ENCODE measurements around the gene TNNI2.

TNNI2 gene

DNA sequence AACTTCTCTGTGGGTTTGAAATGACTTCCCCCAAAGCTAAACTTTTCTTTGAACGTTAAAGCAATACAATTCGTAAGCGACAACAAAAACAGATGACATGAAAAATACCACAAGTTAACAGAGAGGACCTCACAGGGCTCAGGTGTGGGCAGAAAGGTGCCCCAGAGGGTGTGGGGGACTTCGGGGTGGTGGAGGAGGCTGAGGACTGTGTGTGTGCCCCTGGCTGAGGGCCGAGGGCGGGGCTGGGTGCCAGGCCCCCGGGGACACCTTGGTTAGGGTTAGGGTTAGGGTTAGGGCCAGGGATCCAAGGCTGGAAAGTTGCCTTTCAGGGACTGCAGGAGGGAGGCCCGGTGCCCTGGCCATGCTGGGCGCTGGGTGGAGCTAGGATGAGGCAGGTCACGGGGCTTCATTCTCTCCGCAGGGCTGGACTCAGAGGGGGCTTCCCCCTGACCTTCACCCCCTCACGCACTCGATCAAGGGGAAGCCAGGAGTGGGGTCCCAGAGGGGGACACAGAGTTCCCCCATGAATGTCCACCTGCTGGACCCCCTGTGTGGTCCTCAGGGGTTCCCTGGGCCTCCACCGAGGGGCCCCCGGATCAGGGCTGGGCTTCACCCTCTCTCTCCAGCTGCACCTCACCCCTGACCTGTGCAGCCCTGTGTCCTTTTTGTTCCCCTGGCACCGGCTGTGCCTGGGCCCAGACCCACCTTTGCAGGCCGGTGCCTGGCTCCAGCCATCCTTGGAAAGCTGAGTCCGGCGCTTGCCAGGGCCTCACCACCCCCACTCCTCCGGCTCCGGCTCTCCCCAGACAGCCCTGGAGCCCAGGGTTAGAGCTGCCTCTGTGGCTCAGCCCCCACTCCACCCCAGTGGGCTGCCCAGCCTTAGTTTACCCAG lies 7.0 kb downstream of the TNNI2 start:
- no peak for DNase-seq (ENCODE audit: low spot score)
- TF ChIP-seq, protein P1, sequence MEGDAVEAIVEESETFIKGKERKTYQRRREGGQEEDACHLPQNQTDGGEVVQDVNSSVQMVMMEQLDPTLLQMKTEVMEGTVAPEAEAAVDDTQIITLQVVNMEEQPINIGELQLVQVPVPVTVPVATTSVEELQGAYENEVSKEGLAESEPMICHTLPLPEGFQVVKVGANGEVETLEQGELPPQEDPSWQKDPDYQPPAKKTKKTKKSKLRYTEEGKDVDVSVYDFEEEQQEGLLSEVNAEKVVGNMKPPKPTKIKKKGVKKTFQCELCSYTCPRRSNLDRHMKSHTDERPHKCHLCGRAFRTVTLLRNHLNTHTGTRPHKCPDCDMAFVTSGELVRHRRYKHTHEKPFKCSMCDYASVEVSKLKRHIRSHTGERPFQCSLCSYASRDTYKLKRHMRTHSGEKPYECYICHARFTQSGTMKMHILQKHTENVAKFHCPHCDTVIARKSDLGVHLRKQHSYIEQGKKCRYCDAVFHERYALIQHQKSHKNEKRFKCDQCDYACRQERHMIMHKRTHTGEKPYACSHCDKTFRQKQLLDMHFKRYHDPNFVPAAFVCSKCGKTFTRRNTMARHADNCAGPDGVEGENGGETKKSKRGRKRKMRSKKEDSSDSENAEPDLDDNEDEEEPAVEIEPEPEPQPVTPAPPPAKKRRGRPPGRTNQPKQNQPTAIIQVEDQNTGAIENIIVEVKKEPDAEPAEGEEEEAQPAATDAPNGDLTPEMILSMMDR (IDR thresholded peaks at IDR 0.05; ENCODE audit: extremely low read depth, insufficient read depth, missing control alignments), result no peak
- in situ Hi-C loops (cut with MboI; ENCODE audit: low pct_unique_long_range_greater_than_20kb, low sequenced_read_pairs, unreplicated experiment), result no loop called here

DNA sequence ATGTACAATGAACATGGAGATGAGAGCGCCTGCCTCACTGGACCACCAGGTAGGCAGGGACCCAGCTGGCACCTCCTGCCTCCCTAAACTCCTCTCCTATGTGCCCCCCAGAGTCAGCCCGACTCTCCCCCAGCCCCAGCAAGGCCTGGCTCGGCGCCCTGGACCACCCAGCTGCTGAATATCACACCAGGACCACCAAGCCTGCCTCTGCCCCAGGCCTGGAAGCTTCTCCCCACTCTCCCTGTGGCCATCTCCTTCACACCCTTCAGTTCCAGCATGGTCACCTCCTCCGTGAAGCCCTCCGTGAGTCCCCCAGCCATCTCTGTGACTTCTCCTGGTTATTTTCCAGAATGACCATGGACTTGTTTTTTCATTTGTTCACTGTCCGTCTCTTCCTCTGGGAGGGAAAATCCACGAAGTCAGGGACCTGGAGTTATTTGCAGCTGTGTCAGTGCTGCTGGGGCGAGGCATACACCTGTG lies 7.7 kb downstream of the TNNI2 start:
- TF ChIP-seq, protein P1 (IDR thresholded peaks at IDR 0.05; ENCODE audit: extremely low read depth, insufficient read depth, missing control alignments), result no peak
- DNase-seq (ENCODE audit: low spot score), result no peak
- in situ Hi-C loops (cut with MboI; ENCODE audit: low pct_unique_long_range_greater_than_20kb, low sequenced_read_pairs, unreplicated experiment), result no loop called here

DNA sequence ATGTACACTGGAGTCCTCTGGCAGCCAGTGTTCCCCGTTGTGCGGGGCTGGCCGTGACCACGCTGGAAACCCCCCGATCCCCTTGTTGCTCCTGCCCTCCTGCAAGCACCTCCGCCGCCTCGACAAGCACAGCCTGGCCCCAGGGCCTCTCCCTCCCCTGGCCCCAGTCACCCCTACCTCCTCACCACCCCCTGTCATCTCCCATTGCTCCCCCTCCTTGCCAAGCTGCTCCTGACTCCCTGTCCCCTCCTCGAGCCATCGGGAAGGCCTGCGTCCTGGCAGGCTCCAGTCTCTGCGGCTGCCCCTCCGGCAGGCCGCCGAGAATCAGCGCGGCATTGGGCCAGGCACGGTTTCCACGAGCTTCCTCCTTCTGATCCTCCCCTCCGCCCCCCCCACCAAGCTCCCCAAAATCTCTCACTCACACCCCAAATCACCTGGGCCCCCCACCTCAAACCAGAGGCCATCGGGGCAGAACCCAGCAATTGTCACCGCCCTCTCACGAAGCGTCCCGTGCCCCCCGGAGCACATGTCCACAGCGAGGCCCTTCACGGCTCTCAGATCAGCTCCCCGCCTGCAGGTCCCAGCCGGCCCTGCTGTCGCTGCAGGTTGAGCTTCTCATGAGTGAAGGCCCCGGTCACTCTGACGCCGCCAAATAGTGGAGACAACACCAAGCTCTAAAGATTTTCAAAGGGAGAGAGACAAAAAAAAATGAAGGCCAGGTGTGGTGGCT lies 8.4 kb downstream of the TNNI2 start:
- in situ Hi-C loops (cut with MboI; ENCODE audit: low pct_unique_long_range_greater_than_20kb, low sequenced_read_pairs, unreplicated experiment), result no loop called here
- TF ChIP-seq, protein P1 (IDR thresholded peaks at IDR 0.05; ENCODE audit: extremely low read depth, insufficient read depth, missing control alignments), result no peak
- no peak for DNase-seq (ENCODE audit: low spot score)

DNA sequence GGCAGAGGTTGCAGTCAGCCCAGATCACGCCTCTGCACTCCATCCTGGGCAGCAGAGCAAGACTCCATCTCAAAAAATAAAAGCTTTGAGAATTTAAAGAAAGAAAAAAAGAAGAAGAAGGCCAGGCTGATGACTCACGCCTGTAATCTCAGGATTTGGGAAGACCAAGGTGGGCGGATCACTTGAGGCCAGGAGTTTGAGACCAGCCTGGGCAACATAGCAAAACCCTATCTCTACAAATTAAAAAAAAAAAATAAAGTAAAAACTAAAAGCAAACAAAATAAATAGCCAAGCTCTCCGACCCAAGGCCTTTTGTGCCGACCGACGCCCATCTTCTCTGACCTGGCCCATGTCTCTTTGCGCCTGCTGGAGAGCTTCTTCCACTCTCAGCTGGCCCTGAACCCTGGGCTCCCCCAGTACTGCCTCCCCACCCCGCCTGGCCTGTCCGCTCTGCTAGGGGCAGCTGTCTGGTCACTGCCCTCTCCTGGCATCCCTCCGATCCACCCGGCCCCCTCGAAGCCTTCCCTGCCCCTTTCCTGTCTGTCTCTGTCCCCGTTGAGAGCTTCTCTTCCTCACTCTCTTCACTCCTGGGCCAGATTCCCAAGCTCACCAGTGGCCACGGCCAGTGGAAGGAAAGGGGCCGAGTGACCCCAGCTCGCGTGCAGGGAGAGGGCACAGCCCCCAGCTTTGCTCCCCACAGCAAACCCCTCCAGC lies 9.3 kb downstream of the TNNI2 start:
- in situ Hi-C loops (cut with MboI; ENCODE audit: low pct_unique_long_range_greater_than_20kb, low sequenced_read_pairs, unreplicated experiment), result no loop called here

DNA sequence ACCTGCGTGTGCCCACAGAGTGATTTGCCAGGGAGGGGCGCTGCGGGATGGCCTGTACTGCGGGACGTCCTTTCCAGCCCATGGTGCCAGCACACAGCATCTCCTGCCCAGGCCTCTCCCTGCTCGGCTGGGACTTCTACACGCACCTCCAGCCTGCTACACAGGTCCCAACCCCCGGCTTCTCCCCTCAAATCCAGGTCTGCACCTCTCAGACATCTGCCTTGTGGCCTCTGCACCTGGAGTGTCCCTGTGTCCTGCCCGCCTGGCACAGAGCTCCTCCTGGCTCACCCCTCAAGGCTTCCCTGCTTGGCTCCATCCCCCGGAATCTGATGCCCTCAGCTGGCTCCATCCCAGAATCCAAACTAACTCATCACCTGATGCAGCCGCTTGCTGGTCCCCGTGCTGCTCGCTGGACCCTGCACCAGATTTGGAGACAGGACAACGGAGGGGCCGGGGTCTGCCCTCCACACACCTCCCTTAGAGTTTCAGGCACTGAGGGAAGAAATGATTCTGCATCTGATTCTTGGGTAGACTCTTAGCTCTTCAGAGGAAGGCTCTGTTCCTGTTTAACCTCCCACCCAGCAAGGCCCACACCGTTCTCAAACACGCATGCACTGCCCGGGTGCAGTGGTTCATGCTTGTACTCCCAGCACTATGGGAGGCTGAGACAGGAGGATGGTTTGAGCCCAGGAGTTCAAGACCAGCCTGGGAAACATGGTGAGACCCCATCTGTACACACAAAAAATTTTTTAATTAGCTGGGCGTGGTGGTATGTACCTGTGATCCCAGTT lies 10.1 kb downstream of the TNNI2 start:
- DNase-seq (ENCODE audit: low spot score), result no peak
- TF ChIP-seq, protein P1 (IDR thresholded peaks at IDR 0.05; ENCODE audit: extremely low read depth, insufficient read depth, missing control alignments), result no peak
- in situ Hi-C loops (cut with MboI; ENCODE audit: low pct_unique_long_range_greater_than_20kb, low sequenced_read_pairs, unreplicated experiment), result no loop called here

More for the DNA sequence above, 9.3 kb downstream of the TNNI2 start:
- no peak for DNase-seq (ENCODE audit: low spot score)
- TF ChIP-seq, protein P1 (IDR thresholded peaks at IDR 0.05; ENCODE audit: extremely low read depth, insufficient read depth, missing control alignments), result no peak
